PC-3 (cell line): ENCODE measurements around the gene ICE2. TPM values are rescaled to one million over a fixed set of nuclear protein-coding genes. Genes with fewer than 3 reads are reported as not detected.

Source experiments
- ATAC-seq: fragments of 200-7000 bp; cut with Tn5 transposase; 2 replicates; pipeline ENCODE4 v1.9.1; 2020; ENCODE audit warnings: mild to moderate bottlenecking, moderate library complexity
- BruUV-seq: library from RNA; stranded (reverse); fragments of 400-500 nt; replicated peaks from 2 replicates; lab custom pipeline; 2021; lab: Mats Ljungman, UMichigan
- CTCF ChIA-PET: fragments of 300-600 bp; sonication (Branson Sonifier 250); formaldehyde crosslinking; loops from one replicate; lab custom pipeline; 2022; ENCODE audit warnings: antibody characterized with exemption; lab: Charles Lee
- POLR2A ChIA-PET: fragments of 300-600 bp; sonication (Branson Sonifier 250); formaldehyde crosslinking; loops from one replicate; lab custom pipeline; 2022; ENCODE audit warnings: antibody characterized with exemption; ENCODE audit not compliant: unreplicated experiment; lab: Charles Lee
- DNase-seq: peaks from one replicate; pipeline ENCODE4 v3.0.0-alpha.2; 2015
- H2AFZ ChIP-seq: fragments of 300-600 bp; sonication (generic); 2 replicates; pipeline ENCODE4 v1.6.0; 2016; ENCODE audit warnings: antibody characterized with exemption, low read length
- H3F3A ChIP-seq: fragments of 300-600 bp; sonication (generic); one replicate; pipeline ENCODE4 v1.6.0; 2017; ENCODE audit warnings: antibody characterized with exemption, low read length, control low read depth, mild to moderate bottlenecking; ENCODE audit not compliant: unreplicated experiment
- H3K27ac ChIP-seq: fragments of 300-600 bp; sonication (generic); 2 replicates; pipeline ENCODE4 v1.5.1; 2016; ENCODE audit warnings: mild to moderate bottlenecking, low read length
- H3K27me3 ChIP-seq: fragments of 300-600 bp; sonication (generic); 2 replicates; pipeline ENCODE4 v1.6.1; 2016; ENCODE audit warnings: low read length, mixed read lengths
- H3K36me3 ChIP-seq: fragments of 300-600 bp; sonication (generic); 2 replicates; pipeline ENCODE4 v1.6.1; 2016; ENCODE audit warnings: low read depth, mixed run types, low read length, mixed read lengths
- H3K4me1 ChIP-seq: fragments of 300-600 bp; sonication (generic); 2 replicates; pipeline ENCODE4 v1.5.1; 2016; ENCODE audit warnings: low read length; ENCODE audit not compliant: insufficient read depth
- H3K4me2 ChIP-seq: fragments of 300-600 bp; sonication (generic); 2 replicates; pipeline ENCODE4 v1.6.0; 2016; ENCODE audit warnings: low read length
- H3K4me3 ChIP-seq: fragments of 300-600 bp; sonication (generic); 2 replicates; pipeline ENCODE4 v1.5.1; 2016; ENCODE audit warnings: mild to moderate bottlenecking, low read length, mixed read lengths
- H3K79me2 ChIP-seq: fragments of 300-600 bp; sonication (generic); 2 replicates; pipeline ENCODE4 v1.6.1; 2017; ENCODE audit warnings: low read length, mixed read lengths
- H3K9ac ChIP-seq: fragments of 300-600 bp; sonication (generic); 2 replicates; pipeline ENCODE4 v1.6.0; 2016; ENCODE audit warnings: mild to moderate bottlenecking, low read length
- H3K9me2 ChIP-seq: fragments of 300-600 bp; sonication (generic); replicated peaks from 2 replicates; pipeline ENCODE4 v1.6.1; 2016; ENCODE audit warnings: mixed run types, low read length, mixed read lengths
- H3K9me3 ChIP-seq: fragments of 300-600 bp; sonication (generic); 2 replicates; pipeline ENCODE4 v1.6.1; 2016; ENCODE audit warnings: low read length, mixed read lengths
- H4K20me1 ChIP-seq: fragments of 300-600 bp; sonication (generic); 2 replicates; pipeline ENCODE4 v1.6.1; 2016; ENCODE audit warnings: low read length, mixed read lengths
- CTCF ChIP-seq: fragments of 300-600 bp; sonication (generic); conservative IDR thresholded peaks from 2 replicates; pipeline ENCODE4 v1.5.1; 2017; ENCODE audit warnings: antibody characterized with exemption, low read depth, mild to moderate bottlenecking, low read length
- EZH2 ChIP-seq: fragments of 300-600 bp; sonication (generic); IDR thresholded peaks from one replicate; pipeline ENCODE4 v1.6.1; 2017; ENCODE audit warnings: antibody characterized with exemption, mild to moderate bottlenecking, low read length; ENCODE audit not compliant: unreplicated experiment
- EZH2phosphoT487 ChIP-seq: fragments of 300-600 bp; sonication (generic); IDR thresholded peaks from 2 replicates; pipeline ENCODE4 v1.6.1; 2018; ENCODE audit warnings: mild to moderate bottlenecking, antibody characterized with exemption, low read length, borderline replicate concordance
- intact Hi-C: fragments of 100-400 bp; cut with micrococcal nuclease; formaldehyde crosslinking; loops from 2 replicates; pipeline ENCODE4 v1.9.0; 2023
- total RNA-seq: library from RNA; depleted of rRNA; stranded (reverse); fragments of >200 nt; gene quantifications from 2 replicates; pipeline ENCODE4 v1.2.3, GENCODE V29; 2014

The ICE2 gene
- total RNA-seq, 1 experiment from 2014 or later = 14.8 TPM

DNA sequence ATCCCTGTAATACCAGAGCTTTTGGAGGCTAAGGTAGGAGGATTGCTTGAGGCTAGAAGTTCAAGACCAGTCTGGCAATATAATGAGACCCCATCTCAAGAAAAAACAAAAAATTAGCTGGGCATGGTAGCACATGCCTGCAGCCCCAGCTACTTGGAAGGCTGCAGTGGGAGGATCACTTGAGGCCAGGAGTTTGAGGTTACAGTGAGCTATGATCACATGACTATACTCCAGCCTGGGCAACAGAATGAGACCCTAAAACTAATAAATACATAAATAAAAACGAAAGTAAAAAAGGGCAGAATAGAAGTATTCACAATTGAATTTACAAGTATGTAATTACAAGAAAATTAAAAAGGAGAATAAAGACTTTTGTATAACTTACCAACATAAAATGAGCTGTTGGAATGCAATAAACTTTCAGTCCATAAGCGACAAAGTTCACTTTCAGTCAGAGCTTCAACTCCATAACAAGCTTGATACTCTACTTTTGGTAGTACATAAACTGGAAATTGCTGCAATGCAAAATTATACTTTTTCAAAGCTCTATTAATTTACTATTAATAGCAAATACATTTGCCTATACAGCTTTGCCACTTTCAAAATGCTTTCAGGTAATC is 36.8 kb downstream of the ICE2 start:
- no peak overlapping the region for H3K9ac ChIP-seq
- H3K4me1 ChIP-seq = peaks cover 15% of the 10 kb centered on the region
- ChIA-PET CTCF (interaction anchor here (1.0 kb wide), 1 partner anchor 60 kb away, joined by 3 read pairs; no protein-coding TSS in a partner anchor), POLR2A (no interaction called here)
- no peak overlapping the region for H3K4me2 ChIP-seq
- H3K27ac ChIP-seq = no peak overlapping the region
- H3K9me2 ChIP-seq = no peaks in the 10 kb centered on the region
- H3K27me3 ChIP-seq = no peaks in the 10 kb centered on the region
- H3K79me2 ChIP-seq = peaks cover 12% of the 10 kb centered on the region; the same call in 1 of the 2 replicates
- no peaks in the 10 kb centered on the region for H3F3A ChIP-seq
- intact Hi-C loops = loop anchor here (5.0 kb wide), 1 partner anchor 100 kb away; no protein-coding TSS in a partner anchor
- no TSS peak for BruUV-seq
- no peak overlapping the region for H2AFZ ChIP-seq
- no peaks in the 10 kb centered on the region; the same call in 1 of the 2 replicates for H3K36me3 ChIP-seq
- no peaks in the 10 kb centered on the region for H3K9me3 ChIP-seq
- H4K20me1 ChIP-seq = no peaks in the 10 kb centered on the region
- no peak for ATAC-seq
- no peak overlapping the region for H3K4me3 ChIP-seq
- TF ChIP-seq EZH2phosphoT487 (no peak), EZH2 (no peak), CTCF (no peak)
- DNase-seq = no peak

DNA sequence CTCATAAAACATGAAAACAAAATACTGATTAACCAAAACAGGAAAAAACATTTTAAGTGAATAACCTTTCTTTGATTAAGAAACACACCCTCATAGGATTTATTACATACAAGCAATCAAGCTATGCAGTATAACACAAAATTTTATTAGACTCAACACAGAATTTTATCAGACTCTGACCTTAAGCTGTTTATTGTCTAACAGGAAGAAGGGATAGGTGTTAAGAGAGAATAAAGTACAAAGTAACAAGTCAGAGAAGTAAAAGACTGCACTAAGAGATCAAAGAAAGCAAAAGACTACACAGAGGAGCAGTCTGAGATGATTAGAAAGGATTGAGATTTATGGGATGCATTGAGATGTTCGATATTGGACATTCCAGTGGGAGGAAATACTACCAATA is 37.6 kb downstream of the ICE2 start:
- Histone ChIP-seq H3F3A (no peaks in the 10 kb centered on the region), H4K20me1 (no peaks in the 10 kb centered on the region), H3K27me3 (no peaks in the 10 kb centered on the region), H3K9me2 (no peaks in the 10 kb centered on the region), H3K79me2 (peaks cover 12% of the 10 kb centered on the region; the same call in 1 of the 2 replicates), H3K4me1 (peaks cover 15% of the 10 kb centered on the region), H3K4me2 (no peak overlapping the region), H3K36me3 (no peaks in the 10 kb centered on the region), H3K27ac (no peak overlapping the region), H3K4me3 (no peak overlapping the region), H2AFZ (no peak overlapping the region), H3K9me3 (no peaks in the 10 kb centered on the region), H3K9ac (no peak overlapping the region)
- no TSS peak for BruUV-seq
- DNase-seq = no peak
- intact Hi-C loops = loop anchor here (5.0 kb wide), 1 partner anchor 99 kb away; no protein-coding TSS in a partner anchor
- ATAC-seq = no peak
- ChIA-PET CTCF (no interaction called here), POLR2A (interaction anchor here (0.7 kb wide), 1 partner anchor 1064 kb away, joined by 5 read pairs; no protein-coding TSS in a partner anchor)
- no peak for TF ChIP-seq CTCF
- TF ChIP-seq EZH2phosphoT487 = no peak
- TF ChIP-seq EZH2 = no peak

DNA sequence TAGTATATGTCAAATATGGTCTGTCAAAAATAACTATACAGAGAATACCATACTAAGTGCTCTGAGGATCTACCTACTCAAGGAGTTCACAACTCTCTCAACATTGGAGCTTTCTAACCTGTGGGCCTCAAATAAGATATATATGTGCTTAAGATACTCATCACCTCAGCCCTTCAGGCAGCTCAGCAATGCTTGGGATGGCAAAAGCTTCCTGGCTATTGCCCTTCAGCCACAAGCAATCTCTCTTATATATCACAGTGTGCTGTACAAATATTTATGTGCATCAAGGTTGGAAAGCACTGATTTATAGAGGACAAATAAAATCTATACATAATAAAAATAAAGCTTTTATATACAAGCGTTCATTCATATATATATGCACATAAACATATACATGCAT is 40.3 kb downstream of the ICE2 start:
- TF ChIP-seq EZH2 (no peak), EZH2phosphoT487 (no peak), CTCF (no peak)
- H3K36me3 ChIP-seq = no peaks in the 10 kb centered on the region
- H3K4me1 ChIP-seq = peaks cover 12% of the 10 kb centered on the region
- peaks cover 8% of the 10 kb centered on the region; the same call in 1 of the 2 replicates for H3K79me2 ChIP-seq
- H3F3A ChIP-seq = no peaks in the 10 kb centered on the region
- H4K20me1 ChIP-seq = no peaks in the 10 kb centered on the region
- POLR2A ChIA-PET = no interaction called here
- H3K27me3 ChIP-seq = no peaks in the 10 kb centered on the region
- DNase-seq (no peak), ATAC-seq (no peak)
- no TSS peak for BruUV-seq
- CTCF ChIA-PET = no interaction called here
- no peak overlapping the region for H3K4me2 ChIP-seq
- no peak overlapping the region for H3K4me3 ChIP-seq
- intact Hi-C loops = no loop called here
- H3K27ac ChIP-seq = no peak overlapping the region
- no peak overlapping the region for H2AFZ ChIP-seq
- no peaks in the 10 kb centered on the region for H3K9me2 ChIP-seq
- no peak overlapping the region for H3K9ac ChIP-seq
- H3K9me3 ChIP-seq = no peaks in the 10 kb centered on the region
